Activated CD4-positive, alpha-beta T cell treated with anti-CD3 and anti-CD28 coated beads, Interleukin-2, amount 10 ng/mL, durations not matched to agents 24 days and 14 days (primary cell): ENCODE measurements around the gene OR2V1. TPM values are rescaled to one million over a fixed set of nuclear protein-coding genes. Genes with fewer than 3 reads are reported as not detected.
"Not testable (repeated sequence)": the region's sequence is repeated elsewhere in the genome, so short reads cannot be mapped to it uniquely, and the experiment has no call there.

Source experiments
- DNase-seq: peaks from one replicate; pipeline ENCODE4 v3.0.0; 2022
- H3K27ac Mint-ChIP-seq: one replicate; pipeline ENCODE4 v1.8.0; 2022; ENCODE audit warnings: mild to moderate bottlenecking, mixed read lengths
- H3K27me3 Mint-ChIP-seq: one replicate; pipeline ENCODE4 v1.8.0; 2022; ENCODE audit warnings: mixed read lengths
- H3K36me3 Mint-ChIP-seq: one replicate; pipeline ENCODE4 v1.8.0; 2022; ENCODE audit warnings: low read depth, mild to moderate bottlenecking, mixed read lengths
- H3K4me1 Mint-ChIP-seq: one replicate; pipeline ENCODE4 v1.8.0; 2021; ENCODE audit warnings: mixed read lengths
- H3K4me3 Mint-ChIP-seq: one replicate; pipeline ENCODE4 v1.8.0; 2022; ENCODE audit warnings: mild to moderate bottlenecking, moderate library complexity, mixed read lengths
- H3K9me3 Mint-ChIP-seq: one replicate; pipeline ENCODE4 v1.8.0; 2021; ENCODE audit warnings: mixed read lengths
- intact Hi-C: fragments of 100-400 bp; cut with micrococcal nuclease; formaldehyde crosslinking; loops from one replicate; pipeline ENCODE4 v1.15.1; 2023
- total RNA-seq: library from RNA; stranded (reverse); gene quantifications from 2 replicates; pipeline ENCODE4 v1.2.3, GENCODE V29; 2022

OR2V1 gene
- total RNA-seq, 1 donor from 2014 or later, result not detected

GRCh38 chr5:181112476-181112875 lies 18.5 kb downstream of the OR2V1 start:
- Mint-ChIP-seq H3K4me1 (no peaks in the 10 kb centered on the region), H3K27me3 (peaks cover 35% of the 10 kb centered on the region), H3K36me3 (no peaks in the 10 kb centered on the region), H3K4me3 (no peak overlapping the region), H3K9me3 (no peaks in the 10 kb centered on the region), H3K27ac (no peak overlapping the region)
- intact Hi-C loops, result no loop called here
- no peak for DNase-seq

GRCh38 chr5:181111010-181111409 lies 20.0 kb downstream of the OR2V1 start:
- Mint-ChIP-seq H3K27me3 (peaks cover 24% of the 10 kb centered on the region), H3K4me1 (no peaks in the 10 kb centered on the region), H3K36me3 (no peaks in the 10 kb centered on the region), H3K9me3 (no peaks in the 10 kb centered on the region), H3K27ac (no peak overlapping the region), H3K4me3 (no peak overlapping the region)
- intact Hi-C loops, result no loop called here
- DNase-seq, result no peak

GRCh38 chr5:181109489-181110013 lies 21.4 kb downstream of the OR2V1 start:
- H3K27ac Mint-ChIP-seq, result no peak overlapping the region
- H3K4me1 Mint-ChIP-seq, result no peaks in the 10 kb centered on the region
- no peaks in the 10 kb centered on the region for H3K9me3 Mint-ChIP-seq
- intact Hi-C loops, result loop anchor here (10.0 kb wide), 1 partner anchor 55 kb away; no protein-coding TSS in a partner anchor
- no peak overlapping the region for H3K4me3 Mint-ChIP-seq
- no peaks in the 10 kb centered on the region for H3K36me3 Mint-ChIP-seq
- no peak for DNase-seq
- H3K27me3 Mint-ChIP-seq, result peaks cover 23% of the 10 kb centered on the region

GRCh38 chr5:181108578-181109165 lies 22.3 kb downstream of the OR2V1 start:
- Mint-ChIP-seq H3K4me3 (no peak overlapping the region), H3K9me3 (no peaks in the 10 kb centered on the region), H3K36me3 (peaks cover 2% of the 10 kb centered on the region), H3K27me3 (peaks cover 21% of the 10 kb centered on the region), H3K4me1 (peaks cover 2% of the 10 kb centered on the region), H3K27ac (no peak overlapping the region)
- intact Hi-C loops, result loop anchor here (10.0 kb wide), 1 partner anchor 56 kb away; no protein-coding TSS in a partner anchor
- DNase-seq, result no peak

- no peaks in the 10 kb centered on the region for H3K9me3 Mint-ChIP-seq
- peaks cover 2% of the 10 kb centered on the region for H3K36me3 Mint-ChIP-seq
- no peak for DNase-seq
- H3K4me3 Mint-ChIP-seq, result no peak overlapping the region
- H3K27me3 Mint-ChIP-seq, result peaks cover 24% of the 10 kb centered on the region
- H3K4me1 Mint-ChIP-seq, result peaks cover 2% of the 10 kb centered on the region
- H3K27ac Mint-ChIP-seq, result no peak overlapping the region
- intact Hi-C loops, result loop anchor here (10.0 kb wide), 1 partner anchor 57 kb away; no protein-coding TSS in a partner anchor
Observed at GRCh38 chr5:181107699-181108098, 23.3 kb downstream of the OR2V1 start.

GRCh38 chr5:181105391-181106025 lies 25.5 kb downstream of the OR2V1 start:
- Mint-ChIP-seq H3K4me1 (peaks cover 2% of the 10 kb centered on the region), H3K27ac (no peak overlapping the region), H3K27me3 (peaks cover 20% of the 10 kb centered on the region), H3K9me3 (no peaks in the 10 kb centered on the region), H3K36me3 (peaks cover 2% of the 10 kb centered on the region), H3K4me3 (no peak overlapping the region)
- intact Hi-C loops, result loop anchor here (10.0 kb wide), 1 partner anchor 59 kb away; no protein-coding TSS in a partner anchor
- DNase-seq, result no peak

- not testable (repeated sequence) for H3K9me3 Mint-ChIP-seq, H3K4me1 Mint-ChIP-seq, H3K36me3 Mint-ChIP-seq, H3K27ac Mint-ChIP-seq, DNase-seq, H3K4me3 Mint-ChIP-seq
- intact Hi-C loops, result loop anchor here (10.0 kb wide), 1 partner anchor 60 kb away; no protein-coding TSS in a partner anchor
- peaks cover 26% of the 10 kb centered on the region for H3K27me3 Mint-ChIP-seq
Observed at GRCh38 chr5:181104606-181105390, 26.2 kb downstream of the OR2V1 start.

GRCh38 chr5:181104259-181104568 lies 26.8 kb downstream of the OR2V1 start:
- not testable (repeated sequence) for DNase-seq, H3K9me3 Mint-ChIP-seq, H3K27ac Mint-ChIP-seq, H3K4me1 Mint-ChIP-seq, H3K36me3 Mint-ChIP-seq
- Mint-ChIP-seq H3K4me3 (peak overlapping the region; percentile 36), H3K27me3 (peaks cover 32% of the 10 kb centered on the region)
- intact Hi-C loops, result loop anchor here (10.0 kb wide), 1 partner anchor 61 kb away; no protein-coding TSS in a partner anchor

GRCh38 chr5:181101930-181102674 lies 28.9 kb downstream of the OR2V1 start:
- not testable (repeated sequence) for H3K27ac Mint-ChIP-seq, H3K4me3 Mint-ChIP-seq, H3K4me1 Mint-ChIP-seq, H3K9me3 Mint-ChIP-seq, DNase-seq, H3K36me3 Mint-ChIP-seq
- peaks cover 38% of the 10 kb centered on the region for H3K27me3 Mint-ChIP-seq
- intact Hi-C loops, result loop anchor here (10.0 kb wide), 1 partner anchor 63 kb away; no protein-coding TSS in a partner anchor

GRCh38 chr5:181101030-181101641 lies 29.8 kb downstream of the OR2V1 start:
- not testable (repeated sequence) for H3K4me3 Mint-ChIP-seq, H3K27ac Mint-ChIP-seq, H3K4me1 Mint-ChIP-seq, H3K36me3 Mint-ChIP-seq, H3K9me3 Mint-ChIP-seq
- H3K27me3 Mint-ChIP-seq, result peaks cover 36% of the 10 kb centered on the region
- DNase-seq, result peak; percentile 17
- intact Hi-C loops, result loop anchor here (10.0 kb wide), 1 partner anchor 64 kb away; no protein-coding TSS in a partner anchor

- intact Hi-C loops, result loop anchor here (10.0 kb wide), 1 partner anchor 65 kb away; no protein-coding TSS in a partner anchor
- H3K4me1 Mint-ChIP-seq, result peaks cover 4% of the 10 kb centered on the region
- peak; percentile 57 for DNase-seq
- no peaks in the 10 kb centered on the region for H3K9me3 Mint-ChIP-seq
- H3K27me3 Mint-ChIP-seq, result peaks cover 31% of the 10 kb centered on the region
- peaks cover 2% of the 10 kb centered on the region for H3K36me3 Mint-ChIP-seq
- H3K27ac Mint-ChIP-seq, result no peak overlapping the region
- no peak overlapping the region for H3K4me3 Mint-ChIP-seq
Observed at GRCh38 chr5:181100121-181100875, 30.7 kb downstream of the OR2V1 start.

- DNase-seq, result peak; percentile 50
- peaks cover 4% of the 10 kb centered on the region for H3K4me1 Mint-ChIP-seq
- intact Hi-C loops, result loop anchor here (10.0 kb wide), 1 partner anchor 65 kb away; no protein-coding TSS in a partner anchor
- H3K36me3 Mint-ChIP-seq, result peaks cover 2% of the 10 kb centered on the region
- no peak overlapping the region for H3K4me3 Mint-ChIP-seq
- peaks cover 29% of the 10 kb centered on the region for H3K27me3 Mint-ChIP-seq
- H3K27ac Mint-ChIP-seq, result no peak overlapping the region
- no peaks in the 10 kb centered on the region for H3K9me3 Mint-ChIP-seq
Observed at GRCh38 chr5:181099602-181100086, 31.3 kb downstream of the OR2V1 start.
